Activated naive CD4-positive, alpha-beta T cell treated with anti-CD3 and anti-CD28 coated beads for 36 hours (primary cell): Measurements from ENCODE around the gene PSAT1. TPM values are rescaled to one million over a fixed set of nuclear protein-coding genes. Genes with fewer than 3 reads are reported as not detected.

Experiments
- CTCF ChIA-PET: fragments of 350-600 bp; sonication (Branson Sonifier 250); formaldehyde crosslinking; loops from one replicate; lab custom pipeline; 2021; ENCODE audit warnings: antibody characterized with exemption; lab: Charles Lee
- DNase-seq: peaks from one replicate; pipeline ENCODE4 v3.0.0-alpha.2; 2020
- H3K27ac Mint-ChIP-seq: one replicate; pipeline ENCODE4 v1.8.0; 2021; ENCODE audit warnings: mild to moderate bottlenecking, mixed read lengths
- H3K27me3 Mint-ChIP-seq: one replicate; pipeline ENCODE4 v1.8.0; 2021; ENCODE audit warnings: low read depth, mixed read lengths
- H3K36me3 Mint-ChIP-seq: one replicate; pipeline ENCODE4 v1.8.0; 2021; ENCODE audit warnings: low read depth, mixed read lengths
- H3K4me1 Mint-ChIP-seq: one replicate; pipeline ENCODE4 v1.8.0; 2021; ENCODE audit warnings: low read depth, mixed read lengths
- H3K4me3 Mint-ChIP-seq: one replicate; pipeline ENCODE4 v1.8.0; 2021; ENCODE audit warnings: mild to moderate bottlenecking, moderate library complexity, mixed read lengths
- H3K9me3 Mint-ChIP-seq: one replicate; pipeline ENCODE4 v1.8.0; 2021; ENCODE audit warnings: mixed read lengths
- intact Hi-C: fragments of 100-400 bp; cut with micrococcal nuclease; formaldehyde crosslinking; loops from one replicate; pipeline ENCODE4 v1.15.1; 2023
- total RNA-seq, 2 experiments: library from RNA; stranded (reverse); gene quantifications; one replicate each; pipeline ENCODE4 v1.2.3, GENCODE V29; 2021

Gene PSAT1
- total RNA-seq, 2 experiments from 2014 or later = 235 to 240 TPM

DNA sequence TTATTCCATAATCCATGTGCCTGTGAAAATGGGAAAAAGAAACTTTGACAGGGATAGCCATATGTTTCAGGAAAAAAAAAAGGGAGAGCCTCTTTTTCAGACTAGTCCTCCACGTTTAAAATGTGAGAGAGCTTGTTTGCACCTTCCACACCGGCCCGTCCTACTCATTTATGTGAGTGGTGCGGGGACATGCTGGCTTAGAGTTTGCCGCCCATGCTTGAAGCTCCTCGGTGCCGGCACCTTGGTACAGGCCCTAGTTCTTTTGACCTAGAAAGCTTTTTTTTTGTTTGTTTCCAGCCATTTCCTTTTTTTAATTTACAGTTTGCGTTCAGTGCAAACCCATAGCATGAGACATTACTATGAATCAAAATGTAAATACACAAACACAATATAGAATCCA lies 27.8 kb downstream of the PSAT1 start:
- Mint-ChIP-seq H3K4me3 (no peak overlapping the region), H3K4me1 (no peaks in the 10 kb centered on the region), H3K27ac (no peak overlapping the region), H3K36me3 (peaks cover 75% of the 10 kb centered on the region), H3K27me3 (no peaks in the 10 kb centered on the region), H3K9me3 (no peaks in the 10 kb centered on the region)
- CTCF ChIA-PET = no interaction called here
- no peak for DNase-seq
- intact Hi-C loops = no loop called here

DNA sequence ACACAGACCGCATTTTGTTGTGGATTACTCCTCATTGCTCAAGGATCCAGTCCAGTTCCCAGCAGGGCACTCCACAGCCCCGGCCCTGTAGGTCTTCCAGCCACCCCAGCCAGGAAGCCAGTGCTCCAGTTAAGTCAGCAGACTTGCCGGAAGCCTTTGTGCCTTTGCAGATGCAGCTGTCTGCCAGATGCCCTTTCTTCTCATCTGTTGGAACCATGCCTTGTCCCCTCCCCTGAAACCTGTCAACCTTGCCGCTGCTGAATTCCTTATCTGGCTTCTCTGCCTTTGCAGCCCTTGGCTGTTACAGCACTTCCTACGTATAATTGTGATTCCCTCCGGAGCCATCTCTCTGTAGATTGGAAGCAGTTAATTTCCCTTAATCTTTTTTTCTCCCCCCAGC lies 28.4 kb downstream of the PSAT1 start:
- H3K9me3 Mint-ChIP-seq = no peaks in the 10 kb centered on the region
- no peaks in the 10 kb centered on the region for H3K4me1 Mint-ChIP-seq
- H3K4me3 Mint-ChIP-seq = no peak overlapping the region
- CTCF ChIA-PET = no interaction called here
- DNase-seq = no peak
- intact Hi-C loops = no loop called here
- peaks cover 75% of the 10 kb centered on the region for H3K36me3 Mint-ChIP-seq
- H3K27me3 Mint-ChIP-seq = no peaks in the 10 kb centered on the region
- H3K27ac Mint-ChIP-seq = no peak overlapping the region

DNA sequence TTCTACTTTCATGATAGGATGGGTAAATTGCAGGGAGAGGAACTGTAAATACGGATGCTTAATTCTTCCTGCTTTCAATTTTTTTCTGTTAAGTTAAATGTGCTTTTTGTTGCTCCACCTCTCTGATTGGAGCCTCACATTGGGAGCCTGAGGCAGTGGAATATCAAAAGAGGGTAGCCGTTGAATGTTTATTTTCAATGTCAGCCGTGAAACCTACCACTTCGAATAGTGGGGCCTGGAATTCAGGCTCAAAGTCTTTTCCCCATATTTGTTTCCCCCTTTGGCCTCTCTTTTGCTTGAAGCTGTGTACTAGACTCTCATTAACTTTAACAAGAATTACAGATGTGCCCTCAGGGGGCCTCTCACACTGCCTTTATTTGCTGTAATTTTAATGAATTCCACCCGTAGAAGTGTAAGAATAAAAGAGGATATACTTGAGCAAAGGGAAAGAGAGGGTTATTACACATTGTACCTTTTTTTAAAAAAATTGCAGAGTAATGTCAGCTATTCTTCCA lies 29.0 kb downstream of the PSAT1 start:
- peaks cover 76% of the 10 kb centered on the region for H3K36me3 Mint-ChIP-seq
- intact Hi-C loops = no loop called here
- DNase-seq = no peak
- H3K27ac Mint-ChIP-seq = no peak overlapping the region
- H3K9me3 Mint-ChIP-seq = peaks cover 1% of the 10 kb centered on the region
- no peak overlapping the region for H3K4me3 Mint-ChIP-seq
- no peaks in the 10 kb centered on the region for H3K4me1 Mint-ChIP-seq
- CTCF ChIA-PET = no interaction called here
- no peaks in the 10 kb centered on the region for H3K27me3 Mint-ChIP-seq

DNA sequence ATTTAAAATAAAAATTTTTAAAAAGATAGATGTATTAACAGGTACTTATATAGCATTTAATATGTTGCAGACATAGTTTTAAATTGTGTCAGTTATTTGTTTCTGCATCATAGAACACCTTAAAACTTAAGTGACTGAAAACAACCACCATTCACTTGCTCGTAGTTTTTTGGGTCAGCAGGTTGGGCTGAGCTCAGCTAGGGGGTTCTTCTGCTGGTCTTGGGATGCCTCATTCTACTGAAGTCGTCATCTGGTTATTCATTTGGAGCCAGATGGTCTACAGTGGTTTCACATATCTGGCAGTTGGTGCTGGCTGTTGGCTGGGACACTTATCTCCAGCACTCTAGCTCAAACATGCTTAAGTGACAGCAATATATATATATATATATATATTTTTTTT lies 29.6 kb downstream of the PSAT1 start:
- H3K27me3 Mint-ChIP-seq = no peaks in the 10 kb centered on the region
- no peaks in the 10 kb centered on the region for H3K4me1 Mint-ChIP-seq
- no peak overlapping the region for H3K4me3 Mint-ChIP-seq
- H3K27ac Mint-ChIP-seq = no peak overlapping the region
- DNase-seq = no peak
- CTCF ChIA-PET = no interaction called here
- intact Hi-C loops = no loop called here
- peaks cover 76% of the 10 kb centered on the region for H3K36me3 Mint-ChIP-seq
- peaks cover 1% of the 10 kb centered on the region for H3K9me3 Mint-ChIP-seq

DNA sequence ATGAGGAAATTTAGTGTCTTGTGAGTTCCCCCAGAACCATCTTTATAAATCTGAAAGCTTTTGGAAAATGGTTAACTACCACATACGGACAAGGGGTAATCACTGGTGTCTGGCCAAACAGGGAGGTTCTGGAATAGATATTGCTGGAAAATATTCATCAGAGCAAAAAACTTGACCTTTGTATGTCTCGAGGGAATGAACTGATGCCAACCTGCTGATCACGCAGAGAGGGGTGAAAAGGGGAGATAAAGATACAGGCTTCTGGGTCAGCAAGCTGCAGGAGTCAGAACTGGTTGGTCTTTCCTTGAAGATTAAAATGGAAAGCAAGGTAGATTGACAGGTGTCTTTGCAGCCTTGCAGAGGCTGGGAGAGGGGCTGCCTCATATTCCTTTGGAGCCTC lies 35.5 kb downstream of the PSAT1 start:
- DNase-seq = no peak
- H3K4me3 Mint-ChIP-seq = no peak overlapping the region
- H3K9me3 Mint-ChIP-seq = peaks cover 22% of the 10 kb centered on the region
- H3K27me3 Mint-ChIP-seq = no peaks in the 10 kb centered on the region
- H3K27ac Mint-ChIP-seq = no peak overlapping the region
- H3K4me1 Mint-ChIP-seq = no peaks in the 10 kb centered on the region
- peaks cover 65% of the 10 kb centered on the region for H3K36me3 Mint-ChIP-seq
- CTCF ChIA-PET = interaction anchor here (1.0 kb wide), 1 partner anchor 37 kb away, joined by 3 read pairs; no protein-coding TSS in a partner anchor
- intact Hi-C loops = no loop called here

DNA sequence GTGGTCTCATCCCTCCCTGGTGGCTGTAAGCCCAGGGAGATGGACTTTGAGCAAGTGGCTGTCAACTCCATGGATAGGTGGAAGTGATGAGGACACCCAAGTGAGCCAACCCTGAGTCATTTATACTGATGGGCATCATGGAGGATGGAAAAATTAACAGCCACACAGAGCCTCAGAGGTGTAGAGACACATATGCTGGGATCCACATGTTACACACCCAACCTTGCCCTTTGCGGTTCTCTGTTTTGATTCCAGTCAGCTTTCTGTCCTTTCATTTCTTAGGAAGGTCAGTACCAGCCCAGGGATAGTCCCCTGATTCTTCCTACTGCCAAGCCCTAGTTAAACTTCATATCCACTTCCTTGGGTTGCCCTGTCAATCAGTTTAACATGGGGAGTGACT lies 51.9 kb downstream of the PSAT1 start:
- peaks cover under 1% of the 10 kb centered on the region for H3K9me3 Mint-ChIP-seq
- intact Hi-C loops = no loop called here
- no peak for DNase-seq
- H3K36me3 Mint-ChIP-seq = peaks cover 12% of the 10 kb centered on the region
- peaks cover 11% of the 10 kb centered on the region for H3K4me1 Mint-ChIP-seq
- H3K27me3 Mint-ChIP-seq = no peaks in the 10 kb centered on the region
- CTCF ChIA-PET = interaction anchor here (0.9 kb wide), 1 partner anchor 86 kb away, joined by 4 read pairs; no protein-coding TSS in a partner anchor
- no peak overlapping the region for H3K4me3 Mint-ChIP-seq
- no peak overlapping the region for H3K27ac Mint-ChIP-seq

DNA sequence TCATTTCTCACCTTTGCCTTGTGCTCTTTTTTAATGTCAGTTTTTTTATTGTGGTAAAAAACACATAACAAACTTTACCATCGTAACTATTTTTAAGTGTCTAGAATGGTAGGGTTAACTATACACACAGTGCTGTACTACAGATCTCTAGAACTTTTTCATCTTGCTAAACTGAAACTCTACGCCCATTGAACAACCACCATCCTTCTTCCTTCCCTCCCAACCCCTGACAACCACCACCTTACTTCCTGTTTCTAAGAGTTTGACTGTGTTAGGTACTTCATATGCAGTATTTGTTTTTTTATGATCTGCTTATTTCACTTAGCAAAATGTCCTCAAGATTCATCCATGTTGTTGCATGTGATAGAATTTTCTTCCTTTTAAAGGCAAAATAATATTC lies 54.9 kb downstream of the PSAT1 start:
- CTCF ChIA-PET = no interaction called here
- Mint-ChIP-seq H3K27ac (no peak overlapping the region), H3K4me1 (peaks cover 11% of the 10 kb centered on the region), H3K4me3 (no peak overlapping the region), H3K36me3 (peaks cover 7% of the 10 kb centered on the region), H3K9me3 (no peaks in the 10 kb centered on the region), H3K27me3 (no peaks in the 10 kb centered on the region)
- intact Hi-C loops = no loop called here
- DNase-seq = no peak

DNA sequence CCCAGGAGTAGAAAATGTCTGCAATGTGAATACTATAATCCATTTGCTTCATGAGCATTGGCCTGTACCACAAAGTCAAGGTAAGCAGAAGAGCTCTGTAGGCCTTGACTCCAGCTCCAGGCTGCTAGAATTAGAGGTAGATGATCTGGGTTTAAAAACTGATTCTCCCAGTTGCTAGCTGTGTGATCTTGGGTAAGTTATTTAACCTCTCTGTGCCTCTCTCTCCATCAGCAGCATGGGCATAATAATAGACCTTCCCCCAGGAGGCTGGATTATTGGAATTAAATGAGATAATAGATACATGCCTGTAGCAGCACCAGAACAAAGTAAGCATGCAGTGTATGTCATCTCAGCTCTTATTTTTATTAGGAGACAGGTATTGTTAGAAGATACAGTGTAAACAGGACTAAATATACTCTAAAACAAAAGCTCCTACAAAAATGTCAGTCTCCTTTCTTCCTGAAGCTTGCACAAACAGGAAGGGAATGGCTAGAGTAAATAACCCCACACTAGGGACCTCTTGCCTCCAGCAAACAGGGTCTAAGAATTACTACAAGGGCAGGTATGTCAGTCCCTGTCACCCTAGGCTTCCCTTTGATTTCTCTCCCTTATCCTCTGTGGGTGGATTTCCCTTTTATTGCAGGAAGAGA lies 57.5 kb downstream of the PSAT1 start:
- H3K27ac Mint-ChIP-seq = no peak overlapping the region
- CTCF ChIA-PET = interaction anchor here (0.7 to 1.7 kb wide), 2 partner anchors 15 to 224 kb away, joined by 3 to 7 read pairs; no protein-coding TSS in a partner anchor
- H3K36me3 Mint-ChIP-seq = peaks cover 3% of the 10 kb centered on the region
- H3K9me3 Mint-ChIP-seq = no peaks in the 10 kb centered on the region
- H3K27me3 Mint-ChIP-seq = no peaks in the 10 kb centered on the region
- H3K4me3 Mint-ChIP-seq = no peak overlapping the region
- intact Hi-C loops = no loop called here
- no peak for DNase-seq
- H3K4me1 Mint-ChIP-seq = peaks cover 11% of the 10 kb centered on the region

DNA sequence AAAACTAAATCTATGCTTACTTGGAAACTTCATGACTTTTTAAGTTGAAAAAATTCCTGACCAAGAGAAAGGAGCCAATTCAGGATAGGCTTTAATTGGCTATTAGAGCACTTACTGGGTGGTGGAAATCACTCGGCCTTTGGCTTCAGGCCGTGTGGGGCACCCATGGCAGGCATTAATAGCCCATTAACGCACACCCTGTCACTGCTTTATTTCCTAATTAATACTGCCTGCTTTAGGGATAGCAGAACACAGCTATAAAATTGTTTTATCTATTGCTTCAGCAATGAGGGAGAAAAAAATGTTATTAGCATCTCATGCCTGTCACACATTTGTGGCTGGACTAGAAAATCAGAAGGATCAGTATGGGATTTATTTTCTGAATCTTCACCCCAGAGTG lies 58.1 kb downstream of the PSAT1 start:
- H3K27me3 Mint-ChIP-seq = no peaks in the 10 kb centered on the region
- intact Hi-C loops = no loop called here
- CTCF ChIA-PET = interaction anchor here (1.7 kb wide), 1 partner anchor 14 kb away, joined by 7 read pairs; no protein-coding TSS in a partner anchor
- peaks cover 11% of the 10 kb centered on the region for H3K4me1 Mint-ChIP-seq
- no peak for DNase-seq
- no peak overlapping the region for H3K27ac Mint-ChIP-seq
- peaks cover 3% of the 10 kb centered on the region for H3K36me3 Mint-ChIP-seq
- no peak overlapping the region for H3K4me3 Mint-ChIP-seq
- H3K9me3 Mint-ChIP-seq = no peaks in the 10 kb centered on the region

DNA sequence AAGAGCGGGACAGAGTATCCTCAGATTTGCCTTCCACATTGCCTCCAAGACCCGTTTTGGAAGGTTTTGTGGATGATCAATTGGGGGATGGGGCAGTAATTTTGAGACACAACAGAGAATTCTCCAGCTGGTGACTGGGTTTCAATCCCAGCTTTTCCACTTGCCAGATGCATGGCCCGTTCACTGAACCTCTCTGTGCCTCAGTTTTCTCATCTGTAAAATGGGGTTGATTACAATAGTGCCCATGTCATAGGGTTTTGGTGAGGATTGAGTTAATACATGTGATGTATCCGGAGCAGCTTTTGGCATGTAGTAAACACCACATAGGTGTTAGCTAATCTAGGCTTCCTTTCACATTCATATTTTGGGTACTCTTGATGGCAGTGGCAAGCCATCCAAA lies 59.7 kb downstream of the PSAT1 start:
- no peak overlapping the region for H3K27ac Mint-ChIP-seq

DNA sequence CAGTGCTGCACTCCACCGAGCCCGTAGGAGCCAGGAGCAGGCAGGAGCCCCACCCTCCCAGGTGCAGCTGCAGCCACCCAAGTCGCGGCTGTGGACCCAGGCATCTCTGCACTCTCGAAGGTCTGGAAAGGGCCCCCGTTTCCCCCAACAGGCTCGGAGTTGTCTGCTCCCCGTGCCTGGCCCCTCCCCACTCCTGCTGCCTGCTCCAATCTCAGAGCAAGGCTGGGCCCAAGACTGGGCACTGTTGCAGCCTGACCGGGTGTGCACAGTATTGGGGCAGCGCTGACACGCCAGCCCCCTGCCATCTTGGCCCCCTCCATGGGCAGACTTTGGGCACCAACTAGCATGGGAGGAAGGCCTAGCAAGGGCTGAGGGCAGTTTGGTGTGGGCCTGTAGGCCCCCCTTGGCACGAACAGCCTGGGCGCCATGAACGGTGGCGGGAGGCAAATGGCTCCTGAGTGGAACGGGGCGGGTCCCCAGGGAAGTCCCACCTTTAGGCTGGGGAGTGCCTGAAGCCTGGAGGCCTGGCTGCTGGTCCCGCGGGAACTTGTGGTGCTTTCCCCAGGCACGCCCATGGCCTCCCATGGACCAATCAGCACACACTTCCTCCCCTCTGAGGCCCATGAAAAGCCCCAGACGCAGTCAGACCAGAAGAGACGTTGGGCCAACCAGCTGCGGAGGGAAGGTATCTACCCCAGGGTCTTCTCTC lies 60.4 kb downstream of the PSAT1 start:
- Mint-ChIP-seq H3K4me3 (no peak overlapping the region), H3K27ac (no peak overlapping the region)

More for the DNA sequence above, 59.7 kb downstream of the PSAT1 start:
- Mint-ChIP-seq H3K27me3 (no peaks in the 10 kb centered on the region), H3K9me3 (no peaks in the 10 kb centered on the region), H3K4me1 (peaks cover 6% of the 10 kb centered on the region), H3K4me3 (no peak overlapping the region), H3K36me3 (no peaks in the 10 kb centered on the region)
- no peak for DNase-seq
- CTCF ChIA-PET = interaction anchor here (0.6 kb wide), 1 partner anchor 13 kb away, joined by 3 read pairs; no protein-coding TSS in a partner anchor
- intact Hi-C loops = no loop called here

DNA sequence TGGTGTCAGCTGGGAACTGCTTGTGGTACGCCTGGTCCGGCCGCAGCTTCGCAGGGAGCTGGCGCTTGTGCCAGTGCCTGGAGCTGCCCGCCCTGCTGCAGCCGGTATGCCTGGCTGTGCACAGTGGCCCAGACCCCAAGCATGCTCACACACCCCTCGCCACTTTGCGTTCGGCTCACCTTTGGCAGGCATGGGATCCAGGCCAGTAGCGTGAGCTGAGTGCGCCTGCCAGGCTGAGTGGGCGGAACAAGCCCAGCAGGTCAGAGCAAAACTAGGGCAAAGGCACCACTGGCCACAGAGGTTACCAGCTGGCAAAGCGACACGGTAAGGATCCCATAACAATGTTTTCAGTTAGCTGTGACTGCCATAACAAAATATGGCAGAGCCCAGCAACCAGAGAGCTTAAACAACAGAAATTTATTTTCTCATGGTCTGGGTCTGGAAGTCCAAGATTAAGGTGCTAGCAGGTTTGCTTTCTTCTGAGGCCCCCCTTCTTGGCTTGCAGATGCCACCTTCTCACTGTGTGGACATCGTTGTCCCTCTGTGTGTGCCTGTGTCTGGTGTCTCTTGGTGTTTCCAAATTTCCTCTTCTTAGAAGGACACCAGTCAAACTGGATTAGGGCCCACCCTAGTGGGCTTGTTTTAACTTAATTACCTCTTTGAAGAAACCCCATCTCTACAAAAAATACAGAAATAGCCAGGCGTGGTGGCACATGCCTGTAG lies 61.6 kb downstream of the PSAT1 start:
- Mint-ChIP-seq H3K4me1 (no peaks in the 10 kb centered on the region), H3K27ac (no peak overlapping the region), H3K36me3 (no peaks in the 10 kb centered on the region), H3K4me3 (no peak overlapping the region), H3K9me3 (no peaks in the 10 kb centered on the region), H3K27me3 (no peaks in the 10 kb centered on the region)
- CTCF ChIA-PET = interaction anchor here (1.3 kb wide), 1 partner anchor 11 kb away, joined by 6 read pairs; no protein-coding TSS in a partner anchor
- intact Hi-C loops = no loop called here
- DNase-seq = no peak

More for the DNA sequence above, 60.4 kb downstream of the PSAT1 start:
- DNase-seq = no peak
- intact Hi-C loops = no loop called here
- CTCF ChIA-PET = interaction anchor here (0.6 kb wide), 1 partner anchor 12 kb away, joined by 3 read pairs; no protein-coding TSS in a partner anchor
- no peaks in the 10 kb centered on the region for H3K36me3 Mint-ChIP-seq
- no peaks in the 10 kb centered on the region for H3K9me3 Mint-ChIP-seq
- no peaks in the 10 kb centered on the region for H3K4me1 Mint-ChIP-seq
- no peaks in the 10 kb centered on the region for H3K27me3 Mint-ChIP-seq
